Measurements from ENCODE around the gene TMEM196.
"Not testable (repeated sequence)": the region's sequence is repeated elsewhere in the genome, so short reads cannot be mapped to it uniquely, and the experiment has no call there.

The TMEM196 gene

DNA sequence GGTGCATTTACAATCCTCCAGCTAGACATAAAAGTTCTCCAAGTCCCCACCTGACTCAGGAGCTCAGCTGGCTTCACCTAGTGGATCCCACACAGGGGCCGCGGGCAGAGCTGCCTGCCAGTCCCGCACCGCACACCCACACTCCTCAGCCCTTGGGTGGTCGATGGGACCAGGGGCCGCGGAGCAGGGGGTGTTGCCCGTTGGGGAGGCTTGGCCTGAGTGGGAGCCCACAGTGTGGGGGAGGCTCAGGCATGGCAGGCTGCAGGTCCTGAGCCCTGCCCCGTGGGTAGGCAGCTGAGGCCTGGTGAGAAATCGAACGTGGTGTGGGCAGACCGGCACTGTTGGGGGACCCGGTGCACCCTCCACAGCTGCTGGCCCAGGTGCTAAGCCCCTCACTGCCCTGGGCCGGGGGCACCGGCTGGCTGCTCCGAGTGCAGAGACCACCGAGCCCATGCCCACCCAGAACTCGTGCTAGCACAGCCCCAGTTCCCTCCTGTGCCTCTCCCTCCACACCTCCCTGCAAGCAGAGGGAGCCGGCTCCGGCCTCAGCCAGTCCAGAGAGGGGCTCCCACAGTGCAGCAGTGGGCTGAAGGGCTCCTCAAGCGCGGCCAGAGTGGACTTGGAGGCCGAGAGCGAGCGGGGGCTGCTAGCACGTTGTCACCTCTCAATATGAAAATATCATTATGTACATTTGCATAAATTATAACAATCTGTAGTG lies 81.1 kb downstream of the TMEM196 start:
- no peaks in the 10 kb centered on the region for H3K4me1 ChIP-seq (ENCODE audit: insufficient read depth, low read length)
- peaks cover 7% of the 10 kb centered on the region; the same call in 1 of the 2 replicates for H3K36me3 ChIP-seq (ENCODE audit: insufficient read depth, low read length)
- H2AFZ ChIP-seq (ENCODE audit: low read depth, low read length), result no peak overlapping the region
- H3K4me2 ChIP-seq (ENCODE audit: insufficient read depth, low read length), result no peak overlapping the region
- no peak overlapping the region for H3K4me3 ChIP-seq (ENCODE audit: low read depth in 1 of 2, low read length in 2 of 2)
- H4K20me1 ChIP-seq (ENCODE audit: insufficient read depth, low read length), result no peaks in the 10 kb centered on the region
- H3K79me2 ChIP-seq (ENCODE audit: insufficient read depth, low read length), result no peaks in the 10 kb centered on the region
- ATAC-seq (ENCODE audit: insufficient read depth, low read depth) (no peak), DNase-seq (no peak)
- H3K9ac ChIP-seq (ENCODE audit: low read depth, low read length), result no peak overlapping the region
- no peaks in the 10 kb centered on the region for H3K9me3 ChIP-seq (ENCODE audit: insufficient read depth, low read length, severe bottlenecking)
- H3K27me3 ChIP-seq (ENCODE audit: insufficient read depth, low read length, poor library complexity), result no peaks in the 10 kb centered on the region
- no peak overlapping the region for H3K27ac ChIP-seq (ENCODE audit: low read length)
- TF ChIP-seq, protein P1, sequence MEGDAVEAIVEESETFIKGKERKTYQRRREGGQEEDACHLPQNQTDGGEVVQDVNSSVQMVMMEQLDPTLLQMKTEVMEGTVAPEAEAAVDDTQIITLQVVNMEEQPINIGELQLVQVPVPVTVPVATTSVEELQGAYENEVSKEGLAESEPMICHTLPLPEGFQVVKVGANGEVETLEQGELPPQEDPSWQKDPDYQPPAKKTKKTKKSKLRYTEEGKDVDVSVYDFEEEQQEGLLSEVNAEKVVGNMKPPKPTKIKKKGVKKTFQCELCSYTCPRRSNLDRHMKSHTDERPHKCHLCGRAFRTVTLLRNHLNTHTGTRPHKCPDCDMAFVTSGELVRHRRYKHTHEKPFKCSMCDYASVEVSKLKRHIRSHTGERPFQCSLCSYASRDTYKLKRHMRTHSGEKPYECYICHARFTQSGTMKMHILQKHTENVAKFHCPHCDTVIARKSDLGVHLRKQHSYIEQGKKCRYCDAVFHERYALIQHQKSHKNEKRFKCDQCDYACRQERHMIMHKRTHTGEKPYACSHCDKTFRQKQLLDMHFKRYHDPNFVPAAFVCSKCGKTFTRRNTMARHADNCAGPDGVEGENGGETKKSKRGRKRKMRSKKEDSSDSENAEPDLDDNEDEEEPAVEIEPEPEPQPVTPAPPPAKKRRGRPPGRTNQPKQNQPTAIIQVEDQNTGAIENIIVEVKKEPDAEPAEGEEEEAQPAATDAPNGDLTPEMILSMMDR (IDR thresholded peaks at IDR 0.05; ENCODE audit: borderline replicate concordance, extremely low read depth, low read length, poor library complexity, severe bottlenecking), result no peak
- no peak for TF ChIP-seq EZH2 (IDR thresholded peaks at IDR 0.05; ENCODE audit: borderline replicate concordance, low read depth, low read length, severe bottlenecking)

DNA sequence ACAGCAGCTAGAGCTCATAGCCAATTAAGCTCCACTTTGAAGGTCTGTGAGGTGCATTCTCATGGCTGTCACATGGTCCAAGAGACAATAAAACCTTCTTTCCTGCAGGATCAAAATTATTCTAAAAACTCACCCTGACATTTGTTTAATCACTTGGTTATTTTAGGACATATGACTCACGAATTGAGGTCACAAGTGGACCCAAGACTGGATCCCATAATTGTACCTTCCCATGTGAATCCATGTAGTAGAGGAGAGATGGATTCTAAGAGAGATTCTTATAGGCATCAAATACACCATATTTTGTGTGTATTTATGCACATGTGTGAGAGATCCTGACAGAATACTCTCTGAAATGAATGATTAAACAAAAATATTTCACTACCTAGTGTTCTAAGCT lies 82.7 kb downstream of the TMEM196 start:
- H3K9ac ChIP-seq (ENCODE audit: low read depth, low read length), result no peak overlapping the region
- H3K9me3 ChIP-seq (ENCODE audit: insufficient read depth, low read length, severe bottlenecking), result no peaks in the 10 kb centered on the region
- H3K4me3 ChIP-seq (ENCODE audit: low read depth in 1 of 2, low read length in 2 of 2), result no peak overlapping the region
- no peaks in the 10 kb centered on the region for H3K27me3 ChIP-seq (ENCODE audit: insufficient read depth, low read length, poor library complexity)
- H3K4me1 ChIP-seq (ENCODE audit: insufficient read depth, low read length), result no peaks in the 10 kb centered on the region
- no peak overlapping the region for H3K27ac ChIP-seq (ENCODE audit: low read length)
- DNase-seq (no peak), ATAC-seq (ENCODE audit: insufficient read depth, low read depth) (no peak)
- no peaks in the 10 kb centered on the region; the same call in 1 of the 2 replicates for H3K36me3 ChIP-seq (ENCODE audit: insufficient read depth, low read length)
- H4K20me1 ChIP-seq (ENCODE audit: insufficient read depth, low read length), result no peaks in the 10 kb centered on the region
- no peak overlapping the region for H2AFZ ChIP-seq (ENCODE audit: low read depth, low read length)
- TF ChIP-seq, protein P1 (IDR thresholded peaks at IDR 0.05; ENCODE audit: borderline replicate concordance, extremely low read depth, low read length, poor library complexity, severe bottlenecking), result no peak
- TF ChIP-seq EZH2 (IDR thresholded peaks at IDR 0.05; ENCODE audit: borderline replicate concordance, low read depth, low read length, severe bottlenecking), result no peak
- H3K4me2 ChIP-seq (ENCODE audit: insufficient read depth, low read length), result no peak overlapping the region
- H3K79me2 ChIP-seq (ENCODE audit: insufficient read depth, low read length), result no peaks in the 10 kb centered on the region

DNA sequence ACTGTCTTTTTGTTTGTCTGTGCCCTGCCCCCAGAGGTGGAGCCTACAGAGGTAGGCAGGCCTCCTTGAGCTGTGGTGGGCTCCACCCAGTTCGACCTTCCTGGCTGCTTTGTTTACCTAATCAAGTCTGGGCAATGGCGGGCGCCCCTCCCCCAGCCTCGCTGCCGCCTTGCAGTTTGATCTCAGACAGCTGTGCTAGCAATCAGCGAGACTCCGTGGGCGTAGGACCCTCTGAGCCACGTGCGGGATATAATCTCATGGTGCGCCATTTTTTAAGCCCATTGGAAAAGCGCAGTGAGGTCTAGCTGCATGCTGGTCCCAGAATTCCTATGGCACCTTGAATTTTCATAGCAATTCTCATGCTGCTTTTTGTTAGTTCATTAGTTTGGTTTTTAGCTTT lies 84.3 kb downstream of the TMEM196 start:
- not testable (repeated sequence) for H3K4me1 ChIP-seq (ENCODE audit: insufficient read depth, low read length); H3K27ac ChIP-seq (ENCODE audit: low read length); H3K9me3 ChIP-seq (ENCODE audit: insufficient read depth, low read length, severe bottlenecking); H4K20me1 ChIP-seq (ENCODE audit: insufficient read depth, low read length); H2AFZ ChIP-seq (ENCODE audit: low read depth, low read length); H3K36me3 ChIP-seq (ENCODE audit: insufficient read depth, low read length); H3K9ac ChIP-seq (ENCODE audit: low read depth, low read length); ATAC-seq (ENCODE audit: insufficient read depth, low read depth); H3K4me2 ChIP-seq (ENCODE audit: insufficient read depth, low read length); H3K4me3 ChIP-seq (ENCODE audit: low read depth in 1 of 2, low read length in 2 of 2); H3K79me2 ChIP-seq (ENCODE audit: insufficient read depth, low read length); H3K27me3 ChIP-seq (ENCODE audit: insufficient read depth, low read length, poor library complexity); DNase-seq

DNA sequence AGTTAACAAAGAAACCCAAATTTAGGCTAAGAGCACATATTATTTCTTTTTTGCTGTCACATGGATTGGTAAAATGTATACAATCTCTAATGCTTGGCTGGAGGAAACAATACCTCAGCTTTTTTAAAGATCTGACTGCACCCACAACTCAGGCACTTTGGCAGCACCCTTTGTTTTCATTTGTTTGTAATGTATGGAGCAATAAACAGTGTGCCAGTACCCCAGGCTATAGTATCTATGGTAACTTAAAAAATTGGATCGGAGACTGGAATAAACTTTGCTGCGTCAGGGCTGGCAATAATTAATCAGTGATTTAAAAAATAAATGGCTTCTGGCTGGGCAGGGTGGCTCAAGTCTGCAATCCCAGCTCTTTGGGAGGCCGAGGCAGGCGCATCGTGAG lies 91.8 kb downstream of the TMEM196 start:
- TF ChIP-seq EZH2 (IDR thresholded peaks at IDR 0.05; ENCODE audit: borderline replicate concordance, low read depth, low read length, severe bottlenecking), result no peak
- TF ChIP-seq, protein P1 (IDR thresholded peaks at IDR 0.05; ENCODE audit: borderline replicate concordance, extremely low read depth, low read length, poor library complexity, severe bottlenecking), result no peak
- Histone ChIP-seq H3K4me1 (ENCODE audit: insufficient read depth, low read length) (peaks cover 17% of the 10 kb centered on the region), H3K4me2 (ENCODE audit: insufficient read depth, low read length) (no peak overlapping the region), H3K4me3 (ENCODE audit: low read depth in 1 of 2, low read length in 2 of 2) (no peak overlapping the region), H3K27me3 (ENCODE audit: insufficient read depth, low read length, poor library complexity) (no peaks in the 10 kb centered on the region), H3K27ac (ENCODE audit: low read length) (no peak overlapping the region), H3K9me3 (ENCODE audit: insufficient read depth, low read length, severe bottlenecking) (no peaks in the 10 kb centered on the region), H4K20me1 (ENCODE audit: insufficient read depth, low read length) (no peaks in the 10 kb centered on the region), H2AFZ (ENCODE audit: low read depth, low read length) (no peak overlapping the region), H3K36me3 (ENCODE audit: insufficient read depth, low read length) (no peaks in the 10 kb centered on the region), H3K79me2 (ENCODE audit: insufficient read depth, low read length) (no peaks in the 10 kb centered on the region), H3K9ac (ENCODE audit: low read depth, low read length) (no peak overlapping the region)
- ATAC-seq (ENCODE audit: insufficient read depth, low read depth) (no peak), DNase-seq (no peak)

Data from DND-41 (cell line).